WTC11 (cell line): ENCODE data around the gene TMEM8B. TPM values are rescaled to one million over a fixed set of nuclear protein-coding genes. Genes with fewer than 3 reads are reported as not detected.

Experiments
- ATAC-seq: fragments of 200-7000 bp; cut with Tn5 transposase; 2 replicates; pipeline ENCODE4 v1.10.0; 2021; ENCODE audit warnings: mild to moderate bottlenecking, moderate library complexity
- CTCF ChIA-PET: fragments of 300-600 bp; sonication (Branson Sonifier 250); formaldehyde crosslinking; loops from one replicate; lab custom pipeline; 2021; ENCODE audit warnings: antibody characterized with exemption; lab: Charles Lee
- POLR2A ChIA-PET: fragments of 350-600 bp; sonication (Branson Sonifier 250); formaldehyde crosslinking; loops from one replicate; lab custom pipeline; 2021; ENCODE audit warnings: antibody characterized with exemption; lab: Charles Lee
- DNase-seq: peaks from one replicate; pipeline ENCODE4 v3.0.0; 2021; ENCODE audit warnings: low spot score
- H3K27ac Mint-ChIP-seq: 2 replicates; pipeline ENCODE4 v1.8.0; 2021; ENCODE audit warnings: mixed read lengths
- H3K27me3 Mint-ChIP-seq: 2 replicates; pipeline ENCODE4 v1.8.0; 2021; ENCODE audit warnings: low read depth, mild to moderate bottlenecking, moderate library complexity, mixed read lengths
- H3K36me3 Mint-ChIP-seq: 2 replicates; pipeline ENCODE4 v1.8.0; 2021; ENCODE audit warnings: mixed read lengths
- H3K4me1 Mint-ChIP-seq: 2 replicates; pipeline ENCODE4 v1.8.0; 2022; ENCODE audit warnings: mixed read lengths
- H3K4me3 Mint-ChIP-seq: 2 replicates; pipeline ENCODE4 v1.8.0; 2021; ENCODE audit warnings: mild to moderate bottlenecking, moderate library complexity, mixed read lengths
- H3K9me3 Mint-ChIP-seq: 2 replicates; pipeline ENCODE4 v1.8.0; 2021; ENCODE audit warnings: mixed read lengths
- AR ChIP-seq: fragments of 250-450 bp; sonication (Bioruptor Pico); IDR thresholded peaks from 2 replicates; pipeline ENCODE4 v1.9.0; 2021; ENCODE audit warnings: mild to moderate bottlenecking
- ARID4B ChIP-seq: sonication (generic); formaldehyde crosslinking; IDR thresholded peaks from 2 replicates; pipeline ENCODE4 v1.8.0; 2023; ENCODE audit warnings: missing genetic modification reagents, mild to moderate bottlenecking, borderline replicate concordance
- ATF2 ChIP-seq: sonication (generic); formaldehyde crosslinking; IDR thresholded peaks from 2 replicates; pipeline ENCODE4 v1.8.1; 2022; ENCODE audit warnings: low read depth, missing genetic modification reagents, borderline replicate concordance
- E2F4 ChIP-seq: sonication (generic); formaldehyde crosslinking; IDR thresholded peaks from 2 replicates; pipeline ENCODE4 v1.8.1; 2022; ENCODE audit warnings: low read depth, mild to moderate bottlenecking, moderate library complexity, missing genetic modification reagents, borderline replicate concordance
- ELF4 ChIP-seq: sonication (generic); formaldehyde crosslinking; IDR thresholded peaks from 2 replicates; pipeline ENCODE4 v1.8.1; 2022; ENCODE audit warnings: low read depth, mild to moderate bottlenecking, moderate library complexity, missing genetic modification reagents
- ETV6 ChIP-seq: sonication (generic); formaldehyde crosslinking; IDR thresholded peaks from 2 replicates; pipeline ENCODE4 v1.8.1; 2022; ENCODE audit warnings: mild to moderate bottlenecking, missing genetic modification reagents
- MXD4 ChIP-seq: fragments of 250-450 bp; sonication (Bioruptor Pico); IDR thresholded peaks from 2 replicates; pipeline ENCODE4 v1.8.0; 2021; ENCODE audit warnings: mild to moderate bottlenecking, moderate library complexity, borderline replicate concordance
- MYBL2 ChIP-seq: sonication (generic); formaldehyde crosslinking; IDR thresholded peaks from 2 replicates; pipeline ENCODE4 v1.8.1; 2023; ENCODE audit warnings: mild to moderate bottlenecking, moderate library complexity, missing genetic modification reagents
- NFE2L1 ChIP-seq: sonication (generic); formaldehyde crosslinking; IDR thresholded peaks from 2 replicates; pipeline ENCODE4 v1.8.1; 2023; ENCODE audit warnings: missing genetic modification reagents
- NR1H2 ChIP-seq: sonication (generic); formaldehyde crosslinking; IDR thresholded peaks from 2 replicates; pipeline ENCODE4 v1.9.0; 2021; ENCODE audit warnings: mild to moderate bottlenecking, moderate library complexity, missing genetic modification reagents
- NR3C1 ChIP-seq: sonication (generic); formaldehyde crosslinking; conservative IDR thresholded peaks from 2 replicates; pipeline ENCODE4 v1.8.1; 2023; ENCODE audit warnings: low read depth, mild to moderate bottlenecking, missing genetic modification reagents
- OVOL2 ChIP-seq: fragments of 250-450 bp; sonication (Bioruptor Pico); IDR thresholded peaks from 2 replicates; pipeline ENCODE4 v1.9.0; 2021; ENCODE audit warnings: mild to moderate bottlenecking, borderline replicate concordance
- PRRX2 ChIP-seq: fragments of 250-450 bp; sonication (Bioruptor Pico); IDR thresholded peaks from 2 replicates; pipeline ENCODE4 v1.8.0; 2021; ENCODE audit warnings: mild to moderate bottlenecking
- TCF7 ChIP-seq: sonication (generic); formaldehyde crosslinking; IDR thresholded peaks from 2 replicates; pipeline ENCODE4 v1.8.0; 2022; ENCODE audit warnings: mild to moderate bottlenecking, low read depth, missing genetic modification reagents, moderate library complexity
- TEAD1 ChIP-seq: sonication (generic); formaldehyde crosslinking; IDR thresholded peaks from 2 replicates; pipeline ENCODE4 v1.8.0; 2022; ENCODE audit warnings: mild to moderate bottlenecking, missing genetic modification reagents
- TEAD4 ChIP-seq: sonication (generic); formaldehyde crosslinking; IDR thresholded peaks from 2 replicates; pipeline ENCODE4 v1.8.0; 2022; ENCODE audit warnings: mild to moderate bottlenecking, missing genetic modification reagents
- ZNF532 ChIP-seq: fragments of 250-450 bp; sonication (Bioruptor Pico); IDR thresholded peaks from 2 replicates; pipeline ENCODE4 v1.9.0; 2021; ENCODE audit warnings: mild to moderate bottlenecking, borderline replicate concordance
- ZNF671 ChIP-seq: fragments of 250-450 bp; sonication (Bioruptor Pico); IDR thresholded peaks from 2 replicates; pipeline ENCODE4 v1.8.0; 2021; ENCODE audit warnings: mild to moderate bottlenecking
- total RNA-seq: library from RNA; stranded (reverse); gene quantifications from 3 replicates; pipeline ENCODE4 v1.2.3, GENCODE V29; 2021

TMEM8B gene
- total RNA-seq, 1 experiment from 2014 or later, result 9.5 TPM

- TF ChIP-seq ELF4 (CRISPR knock-in tag) (no peak), NR3C1 (CRISPR knock-in tag) (no peak), ETV6 (no peak)
- TF ChIP-seq, all 79 proteins: peak for 0
Observed at GRCh38 chr9:35898337-35898736, 69.3 kb downstream of the TMEM8B start (continued).

GRCh38 chr9:35899021-35899420 is 70.0 kb downstream of the TMEM8B start:
- ChIA-PET CTCF (interaction anchor here (1.4 to 6.6 kb wide), 5 partner anchors 17 to 70 kb away, joined by 4 to 33 read pairs (median 4); partner anchors contain the start of genes FAM221B and TMEM8B), POLR2A (no interaction called here)
- no peak overlapping the region for H3K27ac Mint-ChIP-seq
- peaks cover 4% of the 10 kb centered on the region; the same call in 1 of the 2 replicates for H3K9me3 Mint-ChIP-seq
- ATAC-seq, result no peak
- H3K4me1 Mint-ChIP-seq, result no peaks in the 10 kb centered on the region
- H3K36me3 Mint-ChIP-seq, result no peaks in the 10 kb centered on the region
- no peak overlapping the region for H3K4me3 Mint-ChIP-seq
- no peak for TF ChIP-seq ZNF532
- TF ChIP-seq ATF2, result no peak
- TF ChIP-seq TEAD1 (CRISPR knock-in tag), result no peak
- no peak for TF ChIP-seq E2F4 (CRISPR knock-in tag)
- no peak for TF ChIP-seq NFE2L1 (CRISPR knock-in tag)
- no peak for TF ChIP-seq NR1H2 (CRISPR knock-in tag)
- TF ChIP-seq AR, result no peak
- TF ChIP-seq ZNF671 (CRISPR knock-in tag), result no peak
- TF ChIP-seq ARID4B (CRISPR knock-in tag), result no peak
- TF ChIP-seq PRRX2 (CRISPR knock-in tag), result no peak
- no peak for TF ChIP-seq TCF7
- TF ChIP-seq MYBL2 (CRISPR knock-in tag), result no peak
- TF ChIP-seq OVOL2 (CRISPR knock-in tag), result no peak
- no peak for TF ChIP-seq MXD4 (CRISPR knock-in tag)
- no peak for TF ChIP-seq TEAD4 (CRISPR knock-in tag)
- no peak for DNase-seq
- H3K27me3 Mint-ChIP-seq, result peaks cover 5% of the 10 kb centered on the region; the same call in 1 of the 2 replicates
